PC-3 (cell line): ENCODE data around the gene ARMC3. TPM values are rescaled to one million over a fixed set of nuclear protein-coding genes. Genes with fewer than 3 reads are reported as not detected.

Experiments used
- ATAC-seq: fragments of 200-7000 bp; cut with Tn5 transposase; 2 replicates; pipeline ENCODE4 v1.9.1; 2020; ENCODE audit warnings: mild to moderate bottlenecking, moderate library complexity
- BruUV-seq: library from RNA; stranded (reverse); fragments of 400-500 nt; replicated peaks from 2 replicates; lab custom pipeline; 2021; lab: Mats Ljungman, UMichigan
- CTCF ChIA-PET: fragments of 300-600 bp; sonication (Branson Sonifier 250); formaldehyde crosslinking; loops from one replicate; lab custom pipeline; 2022; ENCODE audit warnings: antibody characterized with exemption; lab: Charles Lee
- POLR2A ChIA-PET: fragments of 300-600 bp; sonication (Branson Sonifier 250); formaldehyde crosslinking; loops from one replicate; lab custom pipeline; 2022; ENCODE audit warnings: antibody characterized with exemption; ENCODE audit not compliant: unreplicated experiment; lab: Charles Lee
- DNase-seq: peaks from one replicate; pipeline ENCODE4 v3.0.0-alpha.2; 2015
- H2AFZ ChIP-seq: fragments of 300-600 bp; sonication (generic); 2 replicates; pipeline ENCODE4 v1.6.0; 2016; ENCODE audit warnings: antibody characterized with exemption, low read length
- H3F3A ChIP-seq: fragments of 300-600 bp; sonication (generic); one replicate; pipeline ENCODE4 v1.6.0; 2017; ENCODE audit warnings: antibody characterized with exemption, low read length, control low read depth, mild to moderate bottlenecking; ENCODE audit not compliant: unreplicated experiment
- H3K27ac ChIP-seq: fragments of 300-600 bp; sonication (generic); 2 replicates; pipeline ENCODE4 v1.5.1; 2016; ENCODE audit warnings: mild to moderate bottlenecking, low read length
- H3K27me3 ChIP-seq: fragments of 300-600 bp; sonication (generic); 2 replicates; pipeline ENCODE4 v1.6.1; 2016; ENCODE audit warnings: low read length, mixed read lengths
- H3K36me3 ChIP-seq: fragments of 300-600 bp; sonication (generic); 2 replicates; pipeline ENCODE4 v1.6.1; 2016; ENCODE audit warnings: low read depth, mixed run types, low read length, mixed read lengths
- H3K4me1 ChIP-seq: fragments of 300-600 bp; sonication (generic); 2 replicates; pipeline ENCODE4 v1.5.1; 2016; ENCODE audit warnings: low read length; ENCODE audit not compliant: insufficient read depth
- H3K4me2 ChIP-seq: fragments of 300-600 bp; sonication (generic); 2 replicates; pipeline ENCODE4 v1.6.0; 2016; ENCODE audit warnings: low read length
- H3K4me3 ChIP-seq: fragments of 300-600 bp; sonication (generic); 2 replicates; pipeline ENCODE4 v1.5.1; 2016; ENCODE audit warnings: mild to moderate bottlenecking, low read length, mixed read lengths
- H3K79me2 ChIP-seq: fragments of 300-600 bp; sonication (generic); 2 replicates; pipeline ENCODE4 v1.6.1; 2017; ENCODE audit warnings: low read length, mixed read lengths
- H3K9ac ChIP-seq: fragments of 300-600 bp; sonication (generic); 2 replicates; pipeline ENCODE4 v1.6.0; 2016; ENCODE audit warnings: mild to moderate bottlenecking, low read length
- H3K9me2 ChIP-seq: fragments of 300-600 bp; sonication (generic); replicated peaks from 2 replicates; pipeline ENCODE4 v1.6.1; 2016; ENCODE audit warnings: mixed run types, low read length, mixed read lengths
- H3K9me3 ChIP-seq: fragments of 300-600 bp; sonication (generic); 2 replicates; pipeline ENCODE4 v1.6.1; 2016; ENCODE audit warnings: low read length, mixed read lengths
- H4K20me1 ChIP-seq: fragments of 300-600 bp; sonication (generic); 2 replicates; pipeline ENCODE4 v1.6.1; 2016; ENCODE audit warnings: low read length, mixed read lengths
- CTCF ChIP-seq: fragments of 300-600 bp; sonication (generic); conservative IDR thresholded peaks from 2 replicates; pipeline ENCODE4 v1.5.1; 2017; ENCODE audit warnings: antibody characterized with exemption, low read depth, mild to moderate bottlenecking, low read length
- EZH2 ChIP-seq: fragments of 300-600 bp; sonication (generic); IDR thresholded peaks from one replicate; pipeline ENCODE4 v1.6.1; 2017; ENCODE audit warnings: antibody characterized with exemption, mild to moderate bottlenecking, low read length; ENCODE audit not compliant: unreplicated experiment
- EZH2phosphoT487 ChIP-seq: fragments of 300-600 bp; sonication (generic); IDR thresholded peaks from 2 replicates; pipeline ENCODE4 v1.6.1; 2018; ENCODE audit warnings: mild to moderate bottlenecking, antibody characterized with exemption, low read length, borderline replicate concordance
- intact Hi-C: fragments of 100-400 bp; cut with micrococcal nuclease; formaldehyde crosslinking; loops from 2 replicates; pipeline ENCODE4 v1.9.0; 2023
- total RNA-seq: library from RNA; depleted of rRNA; stranded (reverse); fragments of >200 nt; gene quantifications from 2 replicates; pipeline ENCODE4 v1.2.3, GENCODE V29; 2014

ARMC3 gene
- total RNA-seq, 1 experiment from 2014 or later: 0.18 TPM

- no peaks in the 10 kb centered on the region for H3K27me3 ChIP-seq
- H2AFZ ChIP-seq: no peak overlapping the region
- ChIA-PET CTCF (no interaction called here), POLR2A (interaction anchor here (0.6 kb wide), 1 partner anchor 286 kb away, joined by 7 read pairs; no protein-coding TSS in a partner anchor)
- no peaks in the 10 kb centered on the region for H3F3A ChIP-seq
- no peaks in the 10 kb centered on the region for H3K9me2 ChIP-seq
- no peak overlapping the region for H3K4me3 ChIP-seq
- H3K79me2 ChIP-seq: no peaks in the 10 kb centered on the region
- TF ChIP-seq EZH2 (no peak), CTCF (no peak), EZH2phosphoT487 (no peak)
- no peak overlapping the region for H3K4me2 ChIP-seq
- no peak for DNase-seq
- no peak for ATAC-seq
- no peak overlapping the region for H3K9ac ChIP-seq
- peaks cover 12% of the 10 kb centered on the region for H3K4me1 ChIP-seq
- BruUV-seq: no TSS peak
- no peaks in the 10 kb centered on the region for H3K36me3 ChIP-seq
- no peak overlapping the region for H3K27ac ChIP-seq
- no peaks in the 10 kb centered on the region for H4K20me1 ChIP-seq
- no peaks in the 10 kb centered on the region for H3K9me3 ChIP-seq
- intact Hi-C loops: no loop called here
Observed at GRCh38 chr10:22932626-22933370, 4.9 kb downstream of the ARMC3 start.

- POLR2A ChIA-PET: no interaction called here
- H3K4me1 ChIP-seq: peaks cover 7% of the 10 kb centered on the region
- H3K4me3 ChIP-seq: no peak overlapping the region
- H3F3A ChIP-seq: no peaks in the 10 kb centered on the region
- CTCF ChIA-PET: no interaction called here
- TF ChIP-seq CTCF (no peak), EZH2phosphoT487 (no peak), EZH2 (no peak)
- H3K9me3 ChIP-seq: no peaks in the 10 kb centered on the region
- H3K9ac ChIP-seq: no peak overlapping the region
- H3K36me3 ChIP-seq: no peaks in the 10 kb centered on the region
- H3K79me2 ChIP-seq: no peaks in the 10 kb centered on the region
- H3K27ac ChIP-seq: no peak overlapping the region
- no peaks in the 10 kb centered on the region for H4K20me1 ChIP-seq
- no peak overlapping the region for H3K4me2 ChIP-seq
- H3K27me3 ChIP-seq: no peaks in the 10 kb centered on the region
- no peaks in the 10 kb centered on the region for H3K9me2 ChIP-seq
- no peak overlapping the region for H2AFZ ChIP-seq
- DNase-seq (no peak), ATAC-seq (no peak)
- intact Hi-C loops: no loop called here
- BruUV-seq: no TSS peak
Observed at GRCh38 chr10:22934726-22935125, 6.9 kb downstream of the ARMC3 start.

GRCh38 chr10:22942437-22942836 is 14.6 kb downstream of the ARMC3 start:
- Histone ChIP-seq H4K20me1 (no peaks in the 10 kb centered on the region), H3K9me2 (no peaks in the 10 kb centered on the region), H2AFZ (no peak overlapping the region), H3K4me3 (no peak overlapping the region), H3K27ac (no peak overlapping the region), H3K4me1 (no peaks in the 10 kb centered on the region), H3F3A (no peaks in the 10 kb centered on the region), H3K4me2 (no peak overlapping the region), H3K36me3 (no peaks in the 10 kb centered on the region), H3K9ac (no peak overlapping the region), H3K79me2 (no peaks in the 10 kb centered on the region), H3K27me3 (no peaks in the 10 kb centered on the region), H3K9me3 (no peaks in the 10 kb centered on the region)
- no peak for ATAC-seq
- POLR2A ChIA-PET: no interaction called here
- BruUV-seq: no TSS peak
- no peak for DNase-seq
- intact Hi-C loops: no loop called here
- TF ChIP-seq CTCF: no peak
- TF ChIP-seq EZH2phosphoT487: no peak
- TF ChIP-seq EZH2: no peak
- CTCF ChIA-PET: no interaction called here
